GF-D8 (cell line): ENCODE measurements around the gene PKN1.
"Not testable (repeated sequence)": the region's sequence is repeated elsewhere in the genome, so short reads cannot be mapped to it uniquely, and the experiment has no call there.

Experiments used
- DNase-seq: peaks from one replicate; lab custom pipeline; 2025; lab: John Stamatoyannopoulos, UW

Gene PKN1

GRCh38 chr19:14430712-14431111 is 2.4 kb upstream of the PKN1 start:
- no peak for DNase-seq

- DNase-seq, result no peak
These were observed 722 bp downstream of the PKN1 start for GRCh38 chr19:14433554-14434501.

GRCh38 chr19:14434543-14435319 is 1.6 kb downstream of the PKN1 start:
- DNase-seq, result no peak

- DNase-seq, result no peak
These were observed 2.4 kb downstream of the PKN1 start for GRCh38 chr19:14435320-14436050.

GRCh38 chr19:14437578-14438140 is 4.6 kb downstream of the PKN1 start:
- DNase-seq, result no peak

- DNase-seq, result peak; percentile 40
These were observed 5.9 kb downstream of the PKN1 start for GRCh38 chr19:14439014-14439413.

GRCh38 chr19:14440049-14440448 is 6.9 kb downstream of the PKN1 start:
- DNase-seq, result peak; percentile 82

- no peak for DNase-seq
These were observed 8.2 kb downstream of the PKN1 start for GRCh38 chr19:14441041-14441938.

GRCh38 chr19:14442891-14443631 is 10.0 kb downstream of the PKN1 start:
- no peak for DNase-seq

GRCh38 chr19:14443632-14444216 is 10.6 kb downstream of the PKN1 start:
- DNase-seq, result no peak

GRCh38 chr19:14446336-14447036 is 13.4 kb downstream of the PKN1 start:
- no peak for DNase-seq

GRCh38 chr19:14449321-14449720 is 16.2 kb downstream of the PKN1 start:
- no peak for DNase-seq

- no peak for DNase-seq
These were observed 17.2 kb downstream of the PKN1 start for GRCh38 chr19:14450168-14450874.

- DNase-seq, result no peak
These were observed 17.8 kb downstream of the PKN1 start for GRCh38 chr19:14450876-14451275.

GRCh38 chr19:14452303-14452702 is 19.2 kb downstream of the PKN1 start:
- not testable (repeated sequence) for DNase-seq

- DNase-seq, result no peak
These were observed 26.6 kb downstream of the PKN1 start for GRCh38 chr19:14459703-14460102.

GRCh38 chr19:14460935-14461334 is 27.8 kb downstream of the PKN1 start:
- DNase-seq, result no peak

GRCh38 chr19:14462401-14462800 is 29.3 kb downstream of the PKN1 start:
- DNase-seq, result not testable (repeated sequence)

GRCh38 chr19:14463747-14464146 is 30.6 kb downstream of the PKN1 start:
- no peak for DNase-seq
